HK-2 (cell line): Measurements from ENCODE around the gene ITFG1.
"Not testable (repeated sequence)": the region's sequence is repeated elsewhere in the genome, so short reads cannot be mapped to it uniquely, and the experiment has no call there.

Source experiments
- DNase-seq: peaks from one replicate; pipeline ENCODE4 v3.0.0-alpha.2; 2018; ENCODE audit not compliant: unreplicated experiment

ITFG1 gene

DNA sequence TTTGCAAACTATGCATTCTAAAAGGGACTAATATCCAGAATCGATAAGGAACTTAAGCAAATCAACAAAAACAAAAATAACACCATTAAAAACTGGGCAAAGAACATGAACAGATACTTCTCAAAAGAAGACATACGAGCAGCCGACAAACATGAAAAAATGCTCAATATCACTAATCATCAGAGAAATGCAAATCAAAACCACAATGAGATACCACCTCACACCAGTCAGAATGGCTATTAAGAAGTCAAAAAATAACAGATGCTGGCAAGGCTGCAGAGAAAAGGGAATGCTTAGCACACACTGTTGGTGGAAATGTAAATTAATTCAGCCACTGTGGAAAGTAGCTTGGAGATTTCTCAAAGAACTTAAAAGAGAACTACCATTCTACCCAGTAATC lies 130.3 kb downstream of the ITFG1 start:
- DNase-seq = not testable (repeated sequence)

DNA sequence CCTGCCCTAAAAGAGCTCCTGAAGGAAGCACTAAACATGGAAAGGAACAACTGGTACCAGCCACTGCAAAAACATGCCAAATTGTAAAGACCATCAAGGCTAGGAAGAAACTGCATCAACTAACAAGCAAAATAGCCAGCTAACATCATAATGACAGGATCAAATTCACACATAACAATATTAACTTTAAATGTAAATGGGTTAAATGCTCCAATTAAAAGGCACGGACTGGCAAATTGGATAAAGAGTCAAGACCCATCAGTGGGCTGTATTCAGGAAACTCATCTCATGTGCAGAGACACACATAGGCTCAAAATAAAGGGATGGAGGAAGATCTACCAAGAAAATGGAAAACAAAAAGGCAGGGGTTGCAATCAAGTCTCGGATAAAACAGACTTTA lies 136.6 kb downstream of the ITFG1 start:
- DNase-seq = not testable (repeated sequence)

DNA sequence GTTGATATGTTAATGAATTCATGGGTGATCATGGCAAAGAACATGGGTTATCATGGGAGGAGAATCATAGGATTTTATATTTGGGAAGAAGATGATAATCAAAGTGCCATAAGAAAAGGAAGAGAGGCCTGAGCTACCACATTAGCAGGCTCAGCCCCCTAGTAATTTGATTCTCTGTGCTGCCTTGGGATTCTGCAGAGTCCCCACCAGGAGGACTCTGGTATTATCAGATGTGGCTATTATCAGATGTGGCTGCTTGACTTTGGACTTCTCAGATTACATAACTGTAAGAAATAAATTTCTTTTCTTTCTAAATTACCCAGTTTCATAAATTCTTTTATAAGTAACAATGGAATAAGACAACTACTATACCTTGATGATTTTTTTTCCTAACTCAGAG lies 137.6 kb downstream of the ITFG1 start:
- DNase-seq = no peak

DNA sequence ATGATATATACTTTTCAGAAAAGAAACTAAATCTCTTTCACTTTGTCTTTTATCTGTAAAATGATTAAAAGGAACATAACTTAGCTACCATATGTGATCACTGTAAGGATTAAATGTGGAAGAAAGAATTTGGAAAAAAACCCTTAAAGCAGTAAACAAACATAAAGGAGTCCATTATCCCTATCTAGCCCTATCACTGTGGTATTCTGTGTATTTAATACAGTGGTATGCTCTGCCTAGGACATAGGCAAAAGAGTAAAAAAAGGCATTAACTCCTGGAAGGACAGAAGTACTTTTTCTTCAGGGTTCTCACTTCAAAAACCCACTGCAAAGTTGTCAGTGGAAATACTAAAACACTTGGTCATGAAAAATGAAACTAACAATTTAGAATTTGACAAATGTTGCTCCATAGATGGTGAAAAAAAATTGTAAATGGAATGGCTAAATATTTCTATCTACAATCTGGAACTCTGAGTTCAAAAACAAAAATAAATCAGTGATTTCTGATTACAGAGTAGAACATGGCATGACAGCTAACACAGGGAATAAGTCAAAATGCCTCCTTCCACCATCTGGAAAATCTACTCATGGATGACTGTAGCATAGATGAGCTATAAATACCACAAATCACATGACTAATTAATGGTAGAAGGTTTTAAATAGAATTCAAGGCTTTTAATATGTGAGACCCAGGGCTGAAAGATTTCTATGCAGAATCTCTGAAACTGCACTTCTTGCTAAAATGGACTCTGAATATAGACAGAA lies 140.1 kb downstream of the ITFG1 start:
- DNase-seq = no peak

DNA sequence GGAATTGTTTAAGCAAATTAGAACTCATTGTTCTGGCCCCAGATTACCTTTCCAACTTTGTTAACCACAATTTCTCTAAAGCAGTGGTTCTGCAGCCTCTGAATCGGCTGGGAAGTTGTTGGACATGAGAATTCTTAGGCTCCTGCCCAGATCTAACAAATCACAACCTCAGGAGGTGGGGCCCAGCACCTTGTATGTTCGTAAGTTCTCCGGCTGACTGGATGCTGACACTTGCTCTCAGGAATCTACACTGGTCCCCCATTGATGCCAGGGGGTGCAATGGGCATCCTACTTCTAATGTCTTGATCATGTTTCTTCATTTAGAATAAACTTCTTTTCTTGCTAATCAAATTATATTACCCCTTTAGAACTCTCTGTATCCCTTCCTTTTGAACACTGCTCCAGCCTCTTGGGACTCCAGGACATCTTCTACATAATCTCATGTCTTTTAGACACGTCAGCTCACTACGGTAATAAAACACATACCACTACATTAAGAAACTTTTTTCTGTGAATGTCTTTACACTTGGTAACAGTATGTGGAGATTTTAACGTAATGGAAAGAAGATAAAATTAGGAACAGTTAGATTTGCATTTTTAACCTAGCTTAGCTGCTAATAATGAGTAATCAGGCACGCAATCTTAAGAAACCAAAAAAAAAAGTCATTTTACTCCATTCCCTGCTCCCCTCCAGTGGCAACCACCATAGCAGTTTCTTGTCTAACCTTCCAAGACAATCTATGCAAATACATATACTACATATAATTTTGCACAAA lies 143.2 kb downstream of the ITFG1 start:
- DNase-seq = no peak

DNA sequence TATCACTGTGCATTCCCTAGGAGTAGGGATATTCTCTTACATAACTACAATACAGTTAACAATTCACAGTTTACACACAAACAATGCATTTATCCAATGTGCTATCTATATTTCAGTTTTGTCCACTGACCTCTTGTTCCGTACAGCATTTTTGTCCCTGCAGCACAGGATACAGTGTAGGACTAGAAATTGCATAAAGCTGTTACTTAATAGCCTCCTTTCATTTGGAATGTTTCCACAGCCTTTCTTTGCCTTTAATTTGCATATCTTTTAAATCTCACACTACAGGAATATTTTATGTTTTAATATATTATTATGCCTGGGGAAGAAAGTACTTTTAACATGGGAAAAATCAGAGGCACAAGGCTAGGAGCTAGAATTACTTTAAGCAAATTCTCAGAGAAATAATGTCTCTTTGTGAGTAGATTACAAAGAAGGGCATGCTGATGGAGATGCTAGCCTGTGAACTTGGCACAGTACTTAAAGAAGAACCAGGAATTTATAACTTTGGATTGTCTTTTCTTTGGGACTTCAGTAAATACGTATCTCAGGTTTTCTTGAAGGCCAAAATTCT lies 144.3 kb downstream of the ITFG1 start:
- DNase-seq = no peak

DNA sequence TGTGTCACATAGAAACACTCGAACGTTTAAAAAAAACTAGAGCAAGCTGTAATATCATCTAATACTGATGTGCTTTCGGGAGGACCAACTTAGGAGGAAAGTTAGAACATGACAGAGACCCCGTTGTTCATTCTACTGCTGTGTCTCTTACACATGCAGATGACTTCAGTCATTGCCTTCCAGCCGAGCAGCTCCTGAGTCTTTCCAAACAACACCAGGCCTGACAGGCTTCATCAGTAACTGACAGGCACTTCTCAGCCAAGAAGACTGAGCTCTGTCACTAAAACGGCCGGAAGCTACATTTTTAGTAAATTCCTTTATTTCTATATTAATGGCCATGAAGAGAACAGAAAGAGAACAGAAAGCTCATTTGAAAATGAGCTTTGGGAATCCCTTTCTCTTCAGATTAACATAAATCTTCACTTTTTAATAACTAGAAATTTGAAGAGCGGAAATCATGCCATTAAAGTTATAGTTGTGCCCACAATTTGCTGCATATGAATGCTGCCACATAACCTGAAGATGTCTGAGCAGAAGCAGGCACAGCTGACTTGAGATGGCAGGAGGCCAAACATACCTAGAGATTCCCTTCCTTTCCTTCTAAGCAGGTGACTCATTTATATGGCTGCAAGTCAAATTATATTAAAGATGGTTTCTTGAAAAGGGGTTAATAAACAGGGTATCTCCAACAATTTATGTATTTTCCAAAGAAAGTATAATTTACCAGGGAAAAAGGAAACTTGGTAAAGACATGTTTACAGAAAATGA lies 148.9 kb downstream of the ITFG1 start:
- DNase-seq = no peak

DNA sequence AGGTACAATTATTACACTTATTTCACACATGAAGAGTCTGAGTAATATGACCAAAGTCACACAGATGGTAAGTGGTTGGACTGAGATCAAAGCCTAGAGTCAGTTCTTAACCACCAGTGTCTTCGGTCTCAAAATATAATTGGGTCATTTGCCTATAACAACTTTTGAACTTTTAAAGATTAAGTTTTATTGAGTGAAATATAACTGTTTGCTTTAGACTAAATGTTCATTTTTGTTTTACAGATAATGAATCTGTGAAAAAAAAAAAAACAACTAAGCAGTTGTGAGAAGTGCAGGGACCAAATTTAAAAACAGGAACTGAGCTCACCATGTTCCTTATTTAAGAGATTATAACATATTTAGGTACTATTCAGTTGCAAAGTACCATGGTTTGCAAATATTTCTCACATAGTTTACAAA lies 150.1 kb downstream of the ITFG1 start:
- DNase-seq = no peak

DNA sequence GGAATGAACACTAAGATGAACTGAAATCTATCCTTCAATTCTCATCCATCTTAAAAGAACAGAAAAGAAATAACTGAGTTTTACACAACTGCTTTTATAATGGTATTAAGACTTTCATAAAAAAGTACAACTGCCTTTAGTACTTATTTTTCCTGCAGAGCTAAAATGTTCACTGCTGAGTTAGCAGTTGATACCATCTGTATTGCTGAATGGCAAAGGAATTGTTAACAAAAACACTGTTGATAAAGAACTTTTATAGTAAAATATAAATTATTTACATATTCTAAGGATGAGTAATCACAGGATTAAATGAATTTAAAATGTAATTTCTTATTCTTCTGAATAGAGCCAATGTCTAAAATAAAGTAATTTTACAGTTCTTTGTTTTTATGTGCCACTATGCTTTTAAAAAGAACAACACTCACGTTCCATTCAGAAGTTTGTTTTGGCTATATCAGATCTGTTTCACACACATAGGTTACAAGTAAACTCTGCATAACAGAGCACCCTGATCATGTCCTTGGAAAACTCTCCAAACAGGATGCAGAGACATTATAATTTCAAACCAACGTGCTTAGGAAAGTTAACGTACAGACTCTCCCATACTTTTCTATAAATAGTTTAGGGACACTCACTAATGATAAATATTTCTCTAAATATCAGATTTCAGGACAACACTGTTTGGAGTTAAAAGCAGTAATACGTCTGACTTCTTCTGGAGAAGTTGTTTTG lies 151.1 kb downstream of the ITFG1 start:
- DNase-seq = no peak

DNA sequence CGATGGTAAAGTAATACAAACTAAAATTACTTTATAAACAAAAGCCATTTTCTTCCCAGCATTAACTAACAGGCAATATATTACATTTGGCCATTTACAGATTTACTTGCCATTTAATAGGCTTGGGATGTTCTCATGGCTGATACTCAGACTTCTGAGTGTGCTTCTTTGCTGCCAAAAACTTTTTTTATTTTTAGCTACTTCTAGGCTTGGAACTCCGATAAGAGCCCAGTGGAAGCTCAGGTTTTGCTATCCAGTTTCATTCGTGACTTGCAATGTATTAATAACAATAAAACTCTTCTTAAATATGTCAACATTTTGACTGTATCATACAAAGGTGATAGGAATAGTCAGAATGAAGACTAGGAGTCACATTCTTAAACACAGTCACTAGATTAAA lies 152.3 kb downstream of the ITFG1 start:
- no peak for DNase-seq

DNA sequence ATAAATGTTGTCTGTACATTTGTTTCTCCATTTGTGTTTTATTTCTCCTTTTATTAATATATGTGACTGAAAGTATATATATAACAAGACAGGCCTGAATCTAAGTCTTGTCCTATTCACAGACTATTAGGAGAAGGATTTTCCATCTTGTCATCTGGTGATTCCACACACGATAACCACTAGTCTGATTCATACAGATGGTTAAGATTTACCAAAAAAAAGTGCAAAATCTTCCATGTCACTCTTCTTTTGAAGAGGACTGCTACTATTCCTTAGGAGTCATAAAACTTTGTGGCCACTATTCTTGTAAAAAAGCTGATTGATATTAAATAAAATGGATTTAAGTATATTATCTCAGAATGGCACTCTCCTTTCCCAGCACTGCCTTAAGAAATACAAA lies 156.3 kb downstream of the ITFG1 start:
- DNase-seq = no peak

DNA sequence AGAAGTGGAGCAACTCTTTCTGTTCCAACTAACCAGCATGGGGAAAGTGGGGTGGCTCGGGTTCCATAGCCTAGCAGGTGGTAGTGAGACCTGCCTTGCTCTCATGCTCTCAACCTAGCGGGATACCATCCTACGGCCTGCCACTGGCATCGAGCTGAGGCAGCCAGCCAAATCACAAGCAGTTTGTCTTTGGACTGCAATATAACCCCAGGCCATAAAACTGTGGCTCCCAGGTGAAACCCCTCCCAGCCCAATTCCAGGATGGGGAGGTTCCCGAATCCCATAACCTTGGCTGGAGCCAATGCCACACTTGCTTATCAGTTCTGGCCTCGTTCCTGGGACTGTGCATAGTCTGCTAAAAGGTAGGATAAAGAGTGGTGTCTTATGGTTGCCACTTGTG lies 161.3 kb downstream of the ITFG1 start:
- DNase-seq = no peak

DNA sequence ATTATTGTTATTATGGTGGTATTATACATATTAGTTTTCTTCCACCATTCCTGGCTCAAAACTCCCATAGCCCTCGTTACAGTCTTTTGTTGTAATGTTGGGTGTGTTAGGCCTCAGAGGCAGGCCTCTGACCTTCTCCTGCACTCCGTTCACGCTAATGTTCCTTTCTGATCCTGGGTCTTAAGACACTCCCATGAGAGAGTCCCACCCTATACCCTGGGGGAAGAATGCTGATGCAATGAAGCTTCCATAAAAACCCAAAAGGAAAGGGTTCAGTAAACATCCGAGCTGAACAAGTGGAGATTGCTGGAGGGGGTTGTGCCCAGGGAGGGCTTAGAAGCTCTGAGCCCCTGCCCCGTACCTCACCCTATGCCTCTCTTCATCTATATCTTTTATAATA lies 175.9 kb downstream of the ITFG1 start:
- no peak for DNase-seq

DNA sequence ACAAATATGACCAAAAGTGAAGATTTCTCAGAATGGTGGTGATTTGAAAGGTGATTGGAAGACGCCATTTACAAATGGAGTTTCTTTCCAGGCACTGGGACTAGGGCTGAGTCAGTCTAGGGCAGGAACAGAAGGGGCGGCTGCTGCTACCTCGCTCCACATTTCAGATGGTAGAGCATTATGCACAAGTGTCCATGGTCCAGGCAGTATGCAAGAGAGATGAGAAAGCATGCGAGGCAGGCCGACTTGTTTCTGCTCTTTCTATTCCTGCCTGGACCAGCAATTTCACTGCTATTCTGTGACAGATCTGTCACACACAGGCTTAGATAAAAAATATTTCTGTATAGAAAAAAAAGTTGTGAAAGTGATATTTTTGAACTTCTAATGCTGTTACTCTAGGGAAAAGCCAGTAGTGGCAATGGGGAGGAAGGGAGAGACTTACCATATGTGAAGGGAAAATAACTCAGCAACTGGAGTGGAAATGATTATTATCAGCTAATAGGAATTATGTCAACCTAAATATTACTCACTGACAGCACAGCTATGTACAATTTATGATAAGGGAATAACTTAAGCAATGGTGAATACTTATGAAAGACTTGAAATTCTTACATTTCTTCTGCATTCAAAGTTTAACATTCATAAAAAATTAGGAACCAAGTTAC lies 182.4 kb downstream of the ITFG1 start:
- no peak for DNase-seq

DNA sequence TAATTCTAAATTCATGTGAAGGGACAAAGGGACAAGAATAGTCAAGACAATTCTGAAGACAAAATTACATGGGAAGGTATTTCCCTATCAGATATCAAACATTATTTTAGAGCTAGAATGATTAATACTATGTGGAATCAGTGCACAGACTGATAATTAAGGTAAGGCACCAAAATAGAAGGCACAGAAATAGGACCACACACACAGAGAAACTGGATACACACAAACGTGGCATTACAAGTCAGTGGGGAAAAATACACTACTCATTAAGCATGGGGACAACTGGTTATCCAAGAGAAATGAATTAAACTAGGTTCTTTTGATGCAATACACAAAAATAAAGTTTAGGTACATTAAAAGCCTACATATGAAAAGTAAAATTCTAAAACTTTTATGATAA lies 184.3 kb downstream of the ITFG1 start:
- DNase-seq = no peak

DNA sequence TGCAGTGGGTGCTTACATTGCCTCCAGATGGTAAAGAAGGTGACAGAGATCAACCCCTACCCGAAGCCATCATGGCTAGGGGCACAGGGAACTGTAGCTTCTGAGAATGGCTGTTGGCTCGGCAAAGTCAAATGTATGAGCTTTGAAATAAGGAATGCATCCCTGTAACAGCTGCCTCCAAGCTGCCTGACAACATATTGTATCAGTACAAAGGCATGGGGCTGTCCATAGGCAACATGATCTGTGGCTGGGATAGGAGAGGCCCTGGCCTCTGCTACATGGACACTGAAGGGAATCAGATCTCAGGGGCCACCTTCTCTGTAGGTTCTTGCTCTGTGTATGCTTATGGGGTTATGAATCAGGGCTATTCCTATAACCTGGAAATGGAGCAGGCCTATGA lies 197.9 kb downstream of the ITFG1 start:
- no peak for DNase-seq

DNA sequence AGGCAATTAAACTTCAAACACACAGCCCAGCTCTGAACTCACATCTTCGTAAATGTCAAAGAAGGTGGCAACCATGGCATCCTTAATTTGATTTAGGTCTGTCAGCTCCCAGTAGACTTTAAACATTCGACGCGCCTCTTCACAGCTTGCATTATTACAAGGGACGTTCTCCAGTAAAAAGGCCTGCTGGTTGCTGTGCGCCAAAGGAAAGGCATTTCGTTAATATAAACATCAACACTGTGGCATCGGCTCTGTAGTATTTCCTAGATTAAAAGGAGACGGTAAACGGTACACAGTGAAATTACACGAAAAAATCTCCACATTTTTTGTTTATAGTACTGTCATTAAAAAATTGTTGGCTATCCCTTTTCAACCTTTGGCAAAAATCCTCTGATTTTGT lies 200.4 kb downstream of the ITFG1 start:
- no peak for DNase-seq

DNA sequence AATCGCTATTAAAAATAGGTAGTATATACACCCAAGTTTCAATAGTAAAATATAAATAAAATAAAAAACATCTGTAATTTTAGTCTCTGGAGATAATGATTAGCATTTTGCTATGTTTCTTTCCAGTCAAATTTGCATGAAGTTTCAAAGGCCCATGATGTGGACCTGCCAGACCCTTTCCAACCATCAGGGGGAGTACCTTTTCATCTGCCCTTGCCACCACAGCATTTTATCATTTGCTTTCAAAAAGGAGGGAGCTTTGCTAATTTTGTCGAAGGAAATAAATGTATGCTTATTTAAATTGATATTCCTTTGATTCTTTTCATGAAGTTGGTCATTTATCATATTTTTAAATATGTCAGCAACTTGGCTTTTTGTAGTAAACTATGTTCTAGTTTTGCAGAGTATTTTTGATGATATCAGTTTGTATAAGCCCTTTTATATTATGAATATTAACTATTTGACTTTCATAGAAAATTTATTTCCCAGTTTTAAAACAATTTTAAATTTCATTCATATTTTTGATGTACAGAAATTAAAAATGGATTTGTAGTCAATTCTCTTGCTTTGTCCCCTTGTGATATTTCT lies 201.9 kb downstream of the ITFG1 start:
- no peak for DNase-seq

DNA sequence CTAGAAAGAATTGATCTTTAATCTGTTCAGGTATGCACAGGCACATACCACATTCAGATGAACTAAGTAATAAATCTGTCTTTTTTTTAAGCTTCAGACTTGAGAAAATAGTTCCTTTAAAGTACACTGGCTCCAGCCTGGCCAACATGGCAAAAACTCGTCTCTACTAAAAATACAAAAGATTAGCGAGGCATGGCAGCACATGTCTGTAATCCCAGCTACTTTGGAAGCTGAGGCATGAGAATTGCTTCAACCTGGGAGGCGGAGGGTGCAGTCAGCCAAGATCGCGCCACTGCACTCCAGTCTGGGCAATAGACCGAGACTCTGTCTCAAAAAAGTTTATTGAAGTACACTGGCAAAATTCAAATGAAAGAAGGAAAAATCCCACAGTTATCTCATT lies 206.1 kb downstream of the ITFG1 start:
- DNase-seq = no peak

DNA sequence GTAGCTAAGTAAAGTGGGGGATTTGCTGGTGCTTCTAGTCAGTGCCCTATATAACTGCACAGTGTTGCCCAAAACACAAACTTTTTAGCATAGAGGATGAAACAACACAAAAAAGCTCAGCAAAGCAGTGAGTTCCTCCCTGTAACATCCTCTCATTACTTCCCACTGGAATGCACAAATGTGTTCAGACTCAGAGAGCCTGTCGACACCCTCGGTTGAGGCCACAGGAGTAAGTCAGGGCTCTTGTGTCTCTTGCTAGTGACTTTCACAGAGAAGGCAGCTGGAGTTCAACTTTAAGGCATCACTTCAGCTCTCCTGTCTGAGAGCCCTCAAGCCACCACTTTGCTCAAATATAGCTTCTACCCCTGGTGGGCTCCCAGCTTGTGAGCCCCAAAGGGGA lies 209.9 kb downstream of the ITFG1 start:
- DNase-seq = no peak

DNA sequence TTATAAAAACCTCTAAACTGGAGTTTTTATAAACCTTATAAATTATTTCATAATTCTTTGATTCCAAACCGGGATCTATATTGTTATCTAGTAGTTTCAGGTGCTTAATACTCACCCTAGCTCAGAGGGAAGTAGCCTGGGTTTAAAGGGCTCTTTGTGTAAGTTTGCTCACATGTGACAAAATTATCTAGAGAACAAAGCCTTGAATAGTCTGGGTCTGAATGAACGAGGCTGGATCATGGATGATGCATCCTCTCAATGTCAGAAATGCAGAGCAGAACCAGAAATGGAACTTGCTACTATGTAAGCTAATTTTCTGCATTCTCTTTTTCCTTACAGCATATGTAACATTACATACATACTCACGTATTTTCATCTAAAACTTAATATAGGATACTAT lies 213.2 kb downstream of the ITFG1 start:
- DNase-seq = no peak
